GM21390 (cell line): Measurements from ENCODE around the gene CCL20.
A peak's percentile ranks its signal among the peaks of the same experiment; 100 is the strongest.
"Not testable (repeated sequence)": the region's sequence is repeated elsewhere in the genome, so short reads cannot be mapped to it uniquely, and the experiment has no call there.

Source experiments
- ATAC-seq: cut with Tn5 transposase; IDR thresholded peaks from one replicate; pipeline ENCODE4 v1.9.1; 2021; ENCODE audit not compliant: unreplicated experiment

The CCL20 gene, protein sequence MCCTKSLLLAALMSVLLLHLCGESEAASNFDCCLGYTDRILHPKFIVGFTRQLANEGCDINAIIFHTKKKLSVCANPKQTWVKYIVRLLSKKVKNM

DNA sequence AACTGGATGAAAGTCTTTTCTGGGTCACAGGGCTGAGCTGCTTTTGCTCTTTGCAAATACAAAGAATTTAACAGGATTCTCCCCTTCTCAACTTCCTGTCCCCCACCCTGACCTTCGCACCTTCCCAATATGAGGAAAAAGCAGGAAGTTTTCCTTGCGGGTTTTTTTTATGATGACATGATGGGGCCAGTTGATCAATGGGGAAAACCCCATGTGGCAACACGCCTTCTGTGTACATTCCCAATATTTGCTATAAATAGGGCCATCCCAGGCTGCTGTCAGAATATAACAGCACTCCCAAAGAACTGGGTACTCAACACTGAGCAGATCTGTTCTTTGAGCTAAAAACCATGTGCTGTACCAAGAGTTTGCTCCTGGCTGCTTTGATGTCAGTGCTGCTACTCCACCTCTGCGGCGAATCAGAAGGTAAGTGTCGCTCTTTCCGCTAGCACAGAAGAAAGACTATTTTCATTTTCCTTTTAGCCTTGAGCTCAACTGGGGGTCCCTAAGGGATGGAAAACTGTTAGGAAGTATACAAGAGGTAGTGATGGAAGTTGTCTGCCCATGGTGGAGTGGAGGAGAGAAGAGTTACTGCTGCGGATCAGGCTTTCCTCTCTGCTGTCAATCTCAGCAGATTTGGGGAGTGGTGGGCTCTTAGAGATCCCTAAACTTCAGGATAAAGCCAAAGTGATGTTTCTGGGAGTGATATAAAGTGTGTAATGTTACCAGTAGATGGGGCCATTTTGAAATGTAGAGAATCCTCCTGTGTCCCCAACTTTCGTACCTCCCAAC is at the start of gene CCL20:
TSS of gene CCL20 (plus strand) at position 281 of the 792 bp plus-strand sequence. CDS start at position 351, 70 bp downstream.
- ATAC-seq, result no peak

DNA sequence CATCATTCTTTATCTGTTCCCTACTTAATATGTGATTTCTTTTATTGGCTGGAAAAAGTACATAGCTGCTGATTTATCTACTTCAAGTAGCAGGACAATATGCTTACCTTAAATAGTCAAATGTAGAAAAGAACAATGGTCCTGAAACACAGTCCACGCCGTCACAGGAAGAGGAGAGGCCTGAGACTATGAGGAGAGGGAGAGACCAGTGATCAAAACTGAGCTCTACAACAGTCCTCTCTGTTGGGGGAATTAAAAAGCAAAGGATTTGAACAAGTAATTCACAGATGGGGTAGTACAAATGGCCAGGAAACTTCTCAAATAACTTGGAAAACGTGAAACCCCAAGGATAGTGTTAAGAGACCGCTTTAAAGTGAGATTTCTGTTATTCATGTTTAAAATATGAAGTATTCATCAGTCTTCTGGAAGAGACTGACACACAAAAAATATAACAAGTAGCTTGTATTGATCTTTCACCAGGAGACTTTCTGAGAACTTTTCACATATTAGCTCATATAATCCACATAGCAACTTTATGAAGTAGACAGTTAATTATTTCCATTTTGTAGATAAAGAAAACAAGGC is 47.8 kb upstream of the CCL20 start:
- peak; percentile 18 for ATAC-seq

- ATAC-seq, result peak; percentile 99
These were observed 47.2 kb upstream of the CCL20 start for GRCh38 chr2:227766373-227766883.

GRCh38 chr2:227767830-227768229 is 45.8 kb upstream of the CCL20 start:
- no peak for ATAC-seq

- ATAC-seq, result no peak
These were observed 41.4 kb upstream of the CCL20 start for GRCh38 chr2:227772197-227772661.

DNA sequence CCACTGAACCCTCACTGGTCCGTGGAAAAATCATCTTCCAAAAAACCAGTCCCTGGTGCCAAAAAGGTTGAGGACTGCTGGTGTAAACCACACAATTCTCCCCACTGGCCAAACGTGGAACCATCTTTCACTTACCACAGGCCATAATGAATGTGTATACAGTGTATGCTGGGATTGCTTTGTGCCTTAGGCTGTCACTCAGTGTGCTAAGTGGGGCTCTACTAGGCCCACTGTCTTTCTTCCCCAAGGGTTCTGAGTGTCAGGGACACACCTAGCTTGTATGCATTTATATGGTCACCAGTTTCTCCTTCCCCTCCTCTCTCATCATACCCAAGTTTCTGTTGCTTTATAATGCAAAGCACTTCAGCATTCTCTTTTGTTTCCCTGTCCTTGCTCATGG is 40.7 kb upstream of the CCL20 start:
- no peak for ATAC-seq

DNA sequence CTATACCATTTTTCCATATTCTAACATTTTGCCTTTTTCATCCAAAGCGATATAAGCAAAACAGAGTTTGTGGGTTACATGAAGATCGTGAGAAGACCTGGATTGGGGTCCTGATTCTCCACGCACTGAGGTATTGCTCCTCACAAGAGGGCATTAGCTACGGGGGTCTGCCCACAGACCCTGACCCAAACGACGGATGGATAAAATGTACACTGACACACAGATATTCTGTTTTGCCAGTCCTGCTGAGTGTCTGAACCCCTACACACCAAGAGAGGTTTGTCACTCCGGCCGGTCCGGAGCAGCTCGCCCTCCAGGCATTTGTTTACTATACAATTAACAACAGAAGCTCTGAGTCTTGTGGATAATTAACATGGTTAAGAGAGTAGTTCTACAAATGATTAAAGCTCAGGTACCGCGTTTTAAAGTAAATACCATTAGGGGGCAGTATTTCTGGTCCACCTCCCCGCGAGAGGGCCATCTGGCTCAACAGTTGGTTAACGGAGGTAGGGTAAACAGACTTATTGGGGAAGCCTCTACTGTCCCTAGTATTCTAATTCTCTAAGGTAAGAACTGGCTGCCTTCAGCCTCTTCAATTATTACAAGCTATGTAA is 39.5 kb upstream of the CCL20 start:
- peak; percentile 65 for ATAC-seq

DNA sequence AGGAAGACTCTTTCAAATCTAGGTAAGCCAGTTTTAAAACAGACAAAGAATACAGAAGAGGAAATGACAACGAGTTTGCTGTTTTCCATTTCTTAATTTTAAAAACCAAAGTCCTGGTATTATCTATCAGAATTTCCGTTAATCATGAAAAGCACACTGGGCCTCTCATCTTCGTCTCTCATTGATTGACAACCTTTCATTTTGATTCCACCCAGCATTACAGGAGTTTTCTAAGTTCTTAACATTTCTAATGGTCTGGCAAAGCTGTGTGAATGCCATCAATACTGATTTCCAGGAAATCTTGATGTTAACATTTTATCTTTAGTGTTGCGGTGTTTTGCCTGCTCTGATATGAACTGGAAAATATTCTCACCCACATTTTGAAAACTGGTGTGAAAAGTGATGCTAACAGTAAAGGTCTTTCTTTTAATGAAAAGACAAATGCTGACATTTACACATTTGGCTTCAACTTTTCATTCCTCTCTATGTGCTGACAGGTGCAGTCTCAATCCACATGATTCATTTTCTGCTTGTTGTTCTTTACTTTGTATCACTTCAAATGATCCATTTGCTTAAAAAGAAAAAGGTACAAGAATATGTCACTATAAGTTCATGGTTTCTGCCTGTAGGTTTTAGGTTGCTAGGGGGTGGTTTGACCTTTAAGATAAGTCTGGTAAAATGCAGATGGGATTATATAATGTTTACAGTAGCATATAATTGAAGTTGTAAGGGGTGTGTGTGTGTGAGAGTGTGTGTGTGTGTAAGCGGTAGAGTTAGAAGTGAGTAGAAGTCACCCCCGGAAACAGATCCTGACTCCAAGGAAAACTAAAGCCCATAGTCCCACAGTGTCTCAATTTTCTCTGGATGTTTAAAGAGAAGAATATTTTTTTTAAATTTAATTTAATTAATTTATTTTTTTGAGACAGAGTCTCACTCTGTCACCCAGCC is 38.5 kb upstream of the CCL20 start:
- ATAC-seq, result no peak

- ATAC-seq, result no peak
These were observed 32.5 kb upstream of the CCL20 start for GRCh38 chr2:227780981-227781615.

GRCh38 chr2:227781841-227782240 is 31.8 kb upstream of the CCL20 start:
- ATAC-seq, result no peak

GRCh38 chr2:227782804-227783203 is 30.8 kb upstream of the CCL20 start:
- ATAC-seq, result peak; percentile 40

GRCh38 chr2:227783404-227784138 is 30.1 kb upstream of the CCL20 start:
- ATAC-seq, result peak; percentile 99

GRCh38 chr2:227785293-227785692 is 28.3 kb upstream of the CCL20 start:
- no peak for ATAC-seq

DNA sequence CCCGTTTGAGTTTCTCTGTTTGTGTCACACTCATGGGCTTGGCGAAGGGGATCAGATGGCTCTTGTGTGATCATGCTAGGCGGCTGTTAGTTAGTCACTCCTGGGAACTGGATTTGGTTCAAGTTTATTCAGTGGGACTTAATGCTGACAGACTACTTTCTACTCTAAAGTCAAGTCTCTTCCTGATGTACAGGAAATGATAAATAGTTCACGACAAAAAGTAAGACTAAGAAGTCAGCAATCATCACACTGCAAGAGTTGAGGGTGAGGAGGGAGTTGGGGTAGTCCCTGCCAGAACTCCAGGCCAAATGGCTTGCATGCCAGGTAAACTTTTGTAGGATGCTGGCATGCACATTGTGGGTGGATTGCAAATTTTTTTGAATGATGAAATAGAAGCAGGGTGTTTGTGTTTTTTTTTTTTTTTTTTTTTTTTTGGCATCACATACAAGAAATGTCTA is 25.1 kb upstream of the CCL20 start:
- ATAC-seq, result no peak

GRCh38 chr2:227789803-227790202 is 23.8 kb upstream of the CCL20 start:
- no peak for ATAC-seq

DNA sequence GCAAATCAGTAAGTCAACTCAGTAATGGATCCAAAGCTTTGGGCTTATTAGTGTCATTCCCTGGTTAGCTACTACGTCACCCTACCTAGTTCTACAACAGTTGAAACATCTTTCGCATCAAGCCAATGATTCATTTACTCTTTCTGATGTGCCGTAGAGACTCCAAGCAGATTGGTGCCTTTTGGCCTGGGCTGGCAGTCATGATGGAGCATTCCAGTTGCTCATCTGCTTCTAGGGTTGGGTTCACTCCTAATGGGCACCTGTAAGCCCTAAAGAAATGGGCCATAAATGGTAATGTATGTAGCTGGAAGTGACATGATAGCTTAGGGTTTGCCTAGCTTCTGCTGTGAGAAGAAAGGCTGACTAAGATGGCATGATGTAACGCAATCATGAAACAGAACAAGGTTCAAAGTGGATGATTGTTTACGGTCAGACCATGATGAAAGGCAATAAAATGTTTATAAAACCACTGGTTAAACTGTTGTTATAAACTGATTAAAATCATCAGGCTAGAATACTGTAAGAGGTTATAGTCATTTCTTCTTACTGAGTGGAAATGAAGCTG is 20.4 kb upstream of the CCL20 start:
- no peak for ATAC-seq

DNA sequence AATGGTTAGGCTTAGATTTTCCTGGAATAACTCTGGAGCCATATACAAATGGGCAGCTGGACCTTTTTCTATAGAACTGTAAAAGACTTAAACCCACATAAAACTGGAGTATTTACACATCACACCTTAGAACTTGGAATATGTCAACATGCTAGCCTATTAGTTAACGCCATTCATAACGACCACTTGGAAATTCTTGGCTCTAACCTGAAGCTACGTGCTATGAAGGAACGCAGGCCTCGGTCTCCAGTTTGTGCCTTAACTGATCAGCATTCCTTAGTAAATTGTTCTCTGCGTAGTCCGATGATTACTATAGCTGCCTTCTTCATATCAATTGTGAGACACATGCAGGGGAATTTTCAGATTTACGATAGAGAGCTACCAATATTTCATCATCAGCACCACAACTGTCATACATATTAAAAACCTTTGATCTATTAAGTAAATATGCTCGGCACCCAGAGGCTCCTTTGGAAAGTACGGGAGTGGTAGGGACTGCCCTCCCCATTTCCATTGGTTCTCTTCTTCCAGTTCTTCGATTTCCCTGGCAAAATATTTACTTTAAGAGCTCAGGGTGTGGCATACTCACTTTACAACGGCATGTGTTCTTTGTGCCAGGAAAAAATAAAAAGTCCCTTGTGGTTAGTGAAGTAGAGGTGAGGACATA is 17.5 kb upstream of the CCL20 start:
- ATAC-seq, result no peak

GRCh38 chr2:227796768-227797167 is 16.9 kb upstream of the CCL20 start:
- ATAC-seq, result not testable (repeated sequence)
